Astrocyte (in vitro differentiated cells and primary cell): Measurements from ENCODE around the gene CSF1. TPM values are rescaled to one million over a fixed set of nuclear protein-coding genes. Genes with fewer than 3 reads are reported as not detected.

Experiments
- DNase-seq: peaks from one replicate; pipeline ENCODE4 v3.0.0-alpha.2; 2010; ENCODE audit warnings: low read depth
- FAIRE-seq: peaks from 2 replicates; lab custom pipeline; 2011; peaks lifted over from hg19 to GRCh38; lab: Jason Lieb, UNC
- H2AFZ ChIP-seq: 2 replicates; pipeline ENCODE4 v1.6.0; 2012; ENCODE audit warnings: low read depth, low read length, inconsistent platforms
- H3K27ac ChIP-seq: 2 replicates; pipeline ENCODE4 v1.5.1; 2011; ENCODE audit warnings: low read depth, low read length, inconsistent platforms
- H3K27me3 ChIP-seq: 2 replicates; pipeline ENCODE4 v1.6.0; 2011; ENCODE audit warnings: low read length, inconsistent platforms; ENCODE audit not compliant: insufficient read depth
- H3K36me3 ChIP-seq: 2 replicates; pipeline ENCODE4 v1.5.1; 2011; ENCODE audit warnings: low read length, inconsistent platforms; ENCODE audit not compliant: insufficient read depth
- H3K4me1 ChIP-seq: 2 replicates; pipeline ENCODE4 v1.5.1; 2011; ENCODE audit warnings: low read length, inconsistent platforms; ENCODE audit not compliant: insufficient read depth
- H3K4me2 ChIP-seq: 2 replicates; pipeline ENCODE4 v1.6.0; 2012; ENCODE audit warnings: low read length, inconsistent platforms
- H3K4me3 ChIP-seq: 2 replicates; pipeline ENCODE4 v1.5.1; 2011; ENCODE audit warnings: low read depth, mild to moderate bottlenecking, low read length, inconsistent platforms; ENCODE audit not compliant: insufficient read depth
- H3K79me2 ChIP-seq: 2 replicates; pipeline ENCODE4 v1.6.0; 2012; ENCODE audit warnings: mild to moderate bottlenecking, low read length, inconsistent platforms; ENCODE audit not compliant: insufficient read depth
- H3K9ac ChIP-seq: 2 replicates; pipeline ENCODE4 v1.6.0; 2012; ENCODE audit warnings: mild to moderate bottlenecking, low read length, inconsistent platforms
- H3K9me3 ChIP-seq: 2 replicates; pipeline ENCODE4 v1.5.1; 2012; ENCODE audit warnings: low read depth, mild to moderate bottlenecking, low read length, inconsistent platforms; ENCODE audit not compliant: insufficient read depth
- H4K20me1 ChIP-seq: 2 replicates; pipeline ENCODE4 v1.6.0; 2012; ENCODE audit warnings: low read length, inconsistent platforms; ENCODE audit not compliant: insufficient read depth
- H3K27ac Mint-ChIP-seq: one replicate; pipeline ENCODE4 v1.8.0; 2021; ENCODE audit warnings: mild to moderate bottlenecking, mixed read lengths; ENCODE audit not compliant: unreplicated experiment
- H3K27me3 Mint-ChIP-seq: one replicate; pipeline ENCODE4 v1.8.0; 2021; ENCODE audit warnings: low read depth, mixed read lengths; ENCODE audit not compliant: unreplicated experiment
- H3K36me3 Mint-ChIP-seq: one replicate; pipeline ENCODE4 v1.8.0; 2021; ENCODE audit warnings: low read depth, mixed read lengths; ENCODE audit not compliant: unreplicated experiment
- H3K4me1 Mint-ChIP-seq: one replicate; pipeline ENCODE4 v1.8.0; 2021; ENCODE audit warnings: low read depth, mixed read lengths; ENCODE audit not compliant: unreplicated experiment
- H3K4me3 Mint-ChIP-seq: one replicate; pipeline ENCODE4 v1.8.0; 2021; ENCODE audit warnings: mild to moderate bottlenecking, moderate library complexity, mixed read lengths; ENCODE audit not compliant: unreplicated experiment
- H3K9me3 Mint-ChIP-seq: one replicate; pipeline ENCODE4 v1.8.0; 2021; ENCODE audit warnings: mild to moderate bottlenecking, mixed read lengths; ENCODE audit not compliant: unreplicated experiment
- CTCF ChIP-seq: IDR thresholded peaks from 2 replicates; pipeline ENCODE4 v1.5.1; 2011; ENCODE audit warnings: low read depth, mild to moderate bottlenecking, inconsistent platforms, low read length, moderate library complexity; ENCODE audit not compliant: insufficient read depth
- EZH2 ChIP-seq: IDR thresholded peaks from 2 replicates; pipeline ENCODE4 v1.6.1; 2012; ENCODE audit warnings: mild to moderate bottlenecking, low read length, inconsistent platforms; ENCODE audit not compliant: insufficient read depth
- total RNA-seq: library from RNA; stranded (reverse); gene quantifications from 2 replicates; pipeline ENCODE4 v1.2.1, GENCODE V29; 2021

CSF1 gene
- total RNA-seq, 1 donor from 2014 or later = 12.3 TPM

DNA sequence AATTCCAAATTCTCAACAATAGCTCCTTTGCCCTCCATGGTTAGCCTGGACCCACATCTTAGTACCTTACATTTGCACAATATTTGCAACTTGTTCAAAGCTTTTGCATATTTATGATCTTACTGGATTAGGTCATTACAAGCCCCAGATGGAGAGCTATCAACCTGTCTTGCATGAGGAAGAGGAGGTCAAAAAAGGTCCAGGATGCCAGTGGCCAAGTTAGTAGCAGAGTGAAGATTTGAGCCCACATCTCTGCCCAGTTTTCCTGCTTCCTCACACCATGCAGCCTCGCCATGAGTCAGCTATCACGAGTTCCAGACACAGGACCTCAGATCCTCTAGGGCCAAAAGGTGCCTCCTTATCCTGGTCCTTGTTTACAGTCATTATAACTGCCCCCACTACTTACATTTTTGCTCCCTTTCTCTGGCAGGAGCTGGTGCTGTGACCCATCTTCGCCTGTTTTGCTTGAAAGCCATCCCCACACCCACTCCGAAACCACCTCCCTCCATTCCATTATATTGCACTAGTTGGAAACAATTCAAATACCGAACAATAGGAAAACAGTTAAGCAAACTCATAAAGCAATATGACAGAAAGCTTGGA, 68.9 kb downstream of the CSF1 start:
- TF ChIP-seq CTCF (no peak), EZH2 (no peak)
- no peaks in the 10 kb centered on the region for H3K79me2 ChIP-seq
- H3K27me3 ChIP-seq = no peaks in the 10 kb centered on the region
- peaks cover 5% of the 10 kb centered on the region for H3K9me3 Mint-ChIP-seq
- no peak overlapping the region for H3K4me3 Mint-ChIP-seq
- H3K4me1 ChIP-seq = peaks cover 26% of the 10 kb centered on the region
- H3K27ac ChIP-seq = no peak overlapping the region
- H3K36me3 Mint-ChIP-seq = no peaks in the 10 kb centered on the region
- peak overlapping the region; percentile 13 for H3K4me2 ChIP-seq
- no peaks in the 10 kb centered on the region for H4K20me1 ChIP-seq
- H3K9ac ChIP-seq = no peak overlapping the region
- DNase-seq (peak; percentile 53), FAIRE-seq (no peak)
- H2AFZ ChIP-seq = no peak overlapping the region
- H3K27ac Mint-ChIP-seq = no peak overlapping the region
- no peak overlapping the region for H3K4me3 ChIP-seq
- H3K27me3 Mint-ChIP-seq = peaks cover 16% of the 10 kb centered on the region
- H3K36me3 ChIP-seq = no peaks in the 10 kb centered on the region
- peaks cover 22% of the 10 kb centered on the region for H3K4me1 Mint-ChIP-seq
- H3K9me3 ChIP-seq = no peaks in the 10 kb centered on the region

Other genes with a start within 250 kb of the CSF1 start
- gene GSTM2, start 242.8 kb upstream of the CSF1 start, total RNA-seq = 11.8 and 13.4 TPM in 2 replicates
- gene GSTM1, start 223.0 kb upstream of the CSF1 start, total RNA-seq = not detected in 2 replicates
- not detected in 2 replicates for gene GSTM5, start 198.6 kb upstream of the CSF1 start, total RNA-seq
- gene GSTM3, start 169.8 kb upstream of the CSF1 start, total RNA-seq = 25.4 and 26.1 TPM in 2 replicates
- gene EPS8L3, start 146.9 kb upstream of the CSF1 start, total RNA-seq = not detected in 2 replicates
- 60.5 and 64.3 TPM in 2 replicates for gene AHCYL1, start 73.9 kb downstream of the CSF1 start, total RNA-seq
- 40.8 and 42.5 TPM in 2 replicates for gene STRIP1, start 123.8 kb downstream of the CSF1 start, total RNA-seq
- gene ALX3, start 159.8 kb downstream of the CSF1 start, total RNA-seq = not detected in 2 replicates
- not detected in 2 replicates for gene UBL4B, start 201.6 kb downstream of the CSF1 start, total RNA-seq
- gene SLC6A17, start 239.6 kb downstream of the CSF1 start, total RNA-seq = 3.6 and 4.4 TPM in 2 replicates